IgD-negative memory B cell (primary cell): ENCODE measurements around the gene C17orf50. TPM values are rescaled to one million over a fixed set of nuclear protein-coding genes. Genes with fewer than 3 reads are reported as not detected.

Source experiments
- H3K27ac Mint-ChIP-seq, 3 donors: one replicate each; pipeline ENCODE4 v1.8.0; 2020 to 2022; ENCODE audit warnings: mild to moderate bottlenecking in 3 of 3, mixed read lengths in 3 of 3, moderate library complexity in 1 of 3
- H3K27me3 Mint-ChIP-seq: one replicate; pipeline ENCODE4 v1.8.0; 2021; ENCODE audit warnings: mixed read lengths
- H3K36me3 Mint-ChIP-seq: one replicate; pipeline ENCODE4 v1.8.0; 2020; ENCODE audit warnings: mild to moderate bottlenecking, mixed read lengths
- H3K4me1 Mint-ChIP-seq, 3 donors: one replicate each; pipeline ENCODE4 v1.8.0; 2020 to 2022; ENCODE audit warnings: mixed read lengths in 3 of 3, mild to moderate bottlenecking in 1 of 3
- H3K4me3 Mint-ChIP-seq, 4 donors: one replicate each; pipeline ENCODE4 v1.8.0; 2020 to 2022; ENCODE audit warnings: mild to moderate bottlenecking in 4 of 4, mixed read lengths in 4 of 4, moderate library complexity in 3 of 4
- H3K9me3 Mint-ChIP-seq, 3 donors: one replicate each; pipeline ENCODE4 v1.8.0; 2020 to 2021; ENCODE audit warnings: mixed read lengths in 3 of 3, mild to moderate bottlenecking in 1 of 3
- polyA plus RNA-seq: library from polyadenylated mRNA; unstranded; fragments of 300-500 nt; fragmentation: Illumina TruSeq; gene quantifications from one replicate; pipeline ENCODE4 v1.2.3, GENCODE V29; 2021

C17orf50 gene
- polyA plus RNA-seq, 1 donor from 2014 or later = not detected

DNA sequence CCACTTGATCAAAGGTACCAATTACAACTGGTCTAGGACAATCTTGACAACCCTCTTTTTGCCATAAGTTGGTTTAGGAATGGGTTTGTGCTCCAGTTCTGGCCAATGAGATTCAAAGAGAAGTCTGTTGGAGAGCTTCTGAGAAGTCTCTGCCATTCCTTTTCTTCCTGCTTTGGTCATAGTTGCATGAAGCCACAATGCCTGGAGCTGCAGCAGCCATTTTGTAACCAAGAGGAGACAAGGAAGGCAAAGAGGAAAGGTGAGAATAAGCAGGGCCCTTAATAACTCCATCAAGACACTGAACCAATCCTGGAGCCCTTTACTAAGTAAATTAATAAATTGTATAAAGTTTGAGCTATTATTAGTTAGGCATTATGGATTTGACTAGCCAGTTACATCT is 3.4 kb upstream of the C17orf50 start:
- Mint-ChIP-seq H3K4me1 (peaks cover 2 to 11% (median 7%) of the 10 kb centered on the region in 3 donors), H3K27me3 (peaks cover 1% of the 10 kb centered on the region), H3K4me3 (no peak overlapping the region), H3K27ac (no peak overlapping the region), H3K9me3 (no peaks in the 10 kb centered on the region), H3K36me3 (peaks cover 2% of the 10 kb centered on the region)

GRCh38 chr17:35761601-35762000 is 914 bp downstream of the C17orf50 start:
- H3K27me3 Mint-ChIP-seq = no peaks in the 10 kb centered on the region
- no peaks in the 10 kb centered on the region for H3K36me3 Mint-ChIP-seq
- peaks cover 0 to 6% (median 0%) of the 10 kb centered on the region in 3 donors for H3K4me1 Mint-ChIP-seq
- H3K27ac Mint-ChIP-seq = no peak overlapping the region
- no peak overlapping the region for H3K4me3 Mint-ChIP-seq
- no peaks in the 10 kb centered on the region for H3K9me3 Mint-ChIP-seq

DNA sequence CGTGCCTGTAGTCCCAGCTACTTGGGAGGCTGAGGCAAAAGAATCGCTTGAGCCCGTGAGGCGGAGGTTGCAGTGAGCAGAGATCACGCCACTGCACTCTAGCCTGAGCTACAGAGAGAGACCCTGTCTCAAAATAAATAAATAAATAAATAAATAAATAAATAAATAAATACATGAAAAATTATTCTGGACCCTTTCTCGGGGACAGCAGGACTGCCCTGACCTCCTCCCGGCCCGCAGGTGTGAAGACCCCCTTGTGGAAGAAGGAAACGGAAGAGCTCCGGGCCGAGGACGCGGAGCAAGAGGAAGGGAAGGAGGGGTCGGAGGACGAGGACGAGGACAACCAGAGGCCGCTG is 3.1 kb downstream of the C17orf50 start:
- H3K4me1 Mint-ChIP-seq = peaks cover 0 to 6% (median 6%) of the 10 kb centered on the region in 3 donors
- no peaks in the 10 kb centered on the region for H3K9me3 Mint-ChIP-seq
- no peaks in the 10 kb centered on the region for H3K27me3 Mint-ChIP-seq
- peak overlapping the region; percentile 82 to 99 (median 96) for H3K4me3 Mint-ChIP-seq
- no peak overlapping the region for H3K27ac Mint-ChIP-seq
- H3K36me3 Mint-ChIP-seq = no peaks in the 10 kb centered on the region

- Mint-ChIP-seq H3K36me3 (no peaks in the 10 kb centered on the region), H3K4me3 (peak overlapping the region; percentile 82 to 99 (median 96)), H3K4me1 (peaks cover 0 to 6% (median 6%) of the 10 kb centered on the region in 3 donors), H3K27ac (peak overlapping the region in 2 of 3 donors; percentile 51 to 95), H3K9me3 (no peaks in the 10 kb centered on the region), H3K27me3 (peaks cover 1% of the 10 kb centered on the region)
Observed at GRCh38 chr17:35764123-35764991, 3.7 kb downstream of the C17orf50 start.

DNA sequence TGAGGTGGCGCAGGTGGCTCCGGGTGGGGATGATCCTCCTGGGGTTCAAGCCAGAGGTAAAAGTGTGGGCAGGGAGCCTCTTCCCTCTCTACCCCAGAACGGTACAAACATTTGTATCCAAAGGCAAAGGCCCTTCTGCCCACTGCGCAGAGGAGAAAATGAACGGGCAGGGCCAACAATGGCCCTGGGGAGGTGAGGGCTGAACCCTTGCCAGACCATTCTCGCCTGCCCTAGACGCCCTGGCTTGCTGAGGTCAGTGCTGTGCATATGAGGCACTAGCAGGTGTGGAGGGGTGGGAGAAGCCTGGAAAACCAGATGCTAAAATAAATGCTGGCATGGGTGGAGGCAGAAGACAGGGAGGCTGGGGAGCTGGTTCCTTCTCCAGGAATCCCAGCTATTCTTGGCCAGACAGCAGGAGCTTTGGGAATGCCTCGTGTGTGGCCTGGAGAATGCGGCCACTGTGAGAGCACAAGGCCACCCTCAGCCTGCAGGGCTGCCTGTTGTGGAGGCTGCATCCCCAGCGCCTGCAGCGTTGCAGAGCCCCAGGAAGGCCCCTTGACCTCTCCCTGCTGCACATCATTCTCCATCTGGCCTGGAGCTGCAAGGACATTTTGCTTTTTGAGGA is 4.5 kb downstream of the C17orf50 start:
- H3K9me3 Mint-ChIP-seq = no peaks in the 10 kb centered on the region
- H3K27me3 Mint-ChIP-seq = peaks cover 2% of the 10 kb centered on the region
- no peaks in the 10 kb centered on the region for H3K36me3 Mint-ChIP-seq
- H3K27ac Mint-ChIP-seq = peak overlapping the region in 1 of 3 donors; percentile 95
- peaks cover 0 to 6% (median 6%) of the 10 kb centered on the region in 3 donors for H3K4me1 Mint-ChIP-seq
- H3K4me3 Mint-ChIP-seq = peak overlapping the region; percentile 82 to 99 (median 90)

GRCh38 chr17:35765756-35766488 is 5.2 kb downstream of the C17orf50 start:
- Mint-ChIP-seq H3K4me1 (peaks cover 0 to 6% (median 6%) of the 10 kb centered on the region in 3 donors), H3K36me3 (no peaks in the 10 kb centered on the region), H3K9me3 (no peaks in the 10 kb centered on the region), H3K27me3 (peaks cover 2% of the 10 kb centered on the region), H3K27ac (no peak overlapping the region), H3K4me3 (peak overlapping the region in 1 of 4 donors; percentile 84)

DNA sequence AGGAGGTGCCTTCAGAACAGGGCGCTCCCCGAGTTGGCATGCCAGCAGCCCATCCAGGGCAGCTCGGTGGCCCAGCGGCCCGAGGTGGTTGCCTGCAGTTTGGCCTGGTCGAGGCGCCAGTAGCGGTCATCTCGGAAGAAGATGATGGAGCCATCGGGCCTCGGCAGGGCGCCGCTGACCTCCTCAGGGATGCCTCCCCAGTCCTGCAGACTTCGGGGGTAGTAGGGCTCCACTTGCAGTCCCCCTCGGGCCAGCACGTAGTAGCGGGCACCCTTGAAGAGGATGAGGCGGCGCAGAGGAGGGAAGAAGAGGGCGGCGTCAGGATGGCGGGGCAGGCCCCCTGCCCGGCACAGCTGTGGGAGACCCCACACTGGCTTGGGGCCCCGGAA is 5.8 kb downstream of the C17orf50 start:
- H3K36me3 Mint-ChIP-seq = no peaks in the 10 kb centered on the region
- H3K4me3 Mint-ChIP-seq = peak overlapping the region in 1 of 4 donors; percentile 54
- peak overlapping the region in 1 of 3 donors; percentile 67 for H3K27ac Mint-ChIP-seq
- no peaks in the 10 kb centered on the region for H3K9me3 Mint-ChIP-seq
- peaks cover 0 to 6% (median 6%) of the 10 kb centered on the region in 3 donors for H3K4me1 Mint-ChIP-seq
- H3K27me3 Mint-ChIP-seq = peaks cover 2% of the 10 kb centered on the region

DNA sequence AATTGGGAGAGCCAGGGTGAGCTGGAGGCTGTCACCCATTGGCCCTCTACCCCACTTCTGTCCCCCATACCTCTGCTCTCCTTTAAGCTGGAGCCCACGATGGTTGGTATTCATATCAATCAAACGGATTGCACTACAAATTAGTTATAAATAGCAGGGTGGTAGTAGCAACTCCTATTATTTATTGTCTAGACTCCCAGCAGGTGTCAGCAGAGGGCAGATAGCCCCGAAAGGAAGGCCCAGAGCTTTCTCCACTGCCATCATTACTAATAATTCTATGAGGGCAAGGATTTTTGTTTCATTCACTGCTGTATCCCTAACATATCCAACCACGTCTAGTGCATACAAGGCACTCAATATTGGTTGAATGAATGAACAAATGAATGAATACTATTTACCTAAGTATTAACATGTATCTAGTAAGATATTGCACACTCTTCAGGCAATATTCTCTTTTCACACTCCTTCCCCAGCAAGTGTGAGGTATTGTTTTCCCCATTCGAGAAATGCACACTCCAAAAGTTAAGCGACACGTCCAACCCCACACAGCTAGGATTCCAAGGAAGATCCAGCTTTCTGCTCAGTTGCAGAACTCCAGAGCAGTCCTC is 6.3 kb downstream of the C17orf50 start:
- Mint-ChIP-seq H3K4me3 (peak overlapping the region in 1 of 4 donors; percentile 54), H3K27me3 (peaks cover 2% of the 10 kb centered on the region), H3K9me3 (no peaks in the 10 kb centered on the region), H3K4me1 (peaks cover 0 to 6% (median 6%) of the 10 kb centered on the region in 3 donors), H3K27ac (peak overlapping the region in 1 of 3 donors; percentile 67), H3K36me3 (no peaks in the 10 kb centered on the region)

- peaks cover 1 to 6% (median 6%) of the 10 kb centered on the region in 3 donors for H3K4me1 Mint-ChIP-seq
- H3K9me3 Mint-ChIP-seq = no peaks in the 10 kb centered on the region
- H3K27ac Mint-ChIP-seq = peak overlapping the region in 1 of 3 donors; percentile 53
- no peaks in the 10 kb centered on the region for H3K36me3 Mint-ChIP-seq
- H3K27me3 Mint-ChIP-seq = peaks cover 4% of the 10 kb centered on the region
- no peak overlapping the region for H3K4me3 Mint-ChIP-seq
Observed at GRCh38 chr17:35768797-35769196, 8.1 kb downstream of the C17orf50 start.

DNA sequence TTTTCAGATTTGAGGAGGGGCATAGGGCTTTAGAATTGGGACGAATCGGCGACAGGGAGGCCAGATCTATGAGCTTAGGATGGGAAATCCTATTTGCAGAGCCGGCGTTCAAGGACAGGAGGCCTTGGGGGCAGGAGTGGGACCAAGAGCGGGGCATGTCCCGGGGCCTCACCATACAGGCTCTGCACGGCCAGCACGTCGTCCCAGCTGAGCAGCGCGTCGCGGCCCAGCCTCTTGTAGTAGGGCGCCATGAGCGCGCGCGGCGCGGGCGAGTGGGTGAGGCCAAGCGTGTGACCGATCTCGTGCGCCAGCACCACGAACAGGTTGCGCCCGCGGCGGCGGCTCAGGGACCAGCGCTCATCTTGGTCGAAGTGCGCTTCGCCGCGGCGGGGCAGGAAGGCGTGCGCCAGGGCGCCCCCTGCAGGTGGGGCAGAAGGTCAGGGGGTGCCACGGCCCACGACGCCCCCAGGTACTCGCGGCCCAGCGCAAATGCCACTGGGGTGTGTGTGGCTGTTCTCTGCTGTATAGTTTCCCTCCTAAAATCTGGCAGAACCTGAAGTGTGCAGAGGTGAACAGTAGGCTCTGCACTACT is 9.3 kb downstream of the C17orf50 start:
- no peak overlapping the region for H3K27ac Mint-ChIP-seq
- H3K4me3 Mint-ChIP-seq = no peak overlapping the region
- peaks cover under 1 to 6% (median 2%) of the 10 kb centered on the region in 3 donors for H3K4me1 Mint-ChIP-seq
- H3K27me3 Mint-ChIP-seq = peaks cover 6% of the 10 kb centered on the region
- no peaks in the 10 kb centered on the region for H3K36me3 Mint-ChIP-seq
- no peaks in the 10 kb centered on the region for H3K9me3 Mint-ChIP-seq

- Mint-ChIP-seq H3K27ac (no peak overlapping the region), H3K4me3 (no peak overlapping the region), H3K4me1 (peaks cover 0 to 2% (median 0%) of the 10 kb centered on the region in 3 donors), H3K27me3 (peaks cover 10% of the 10 kb centered on the region), H3K9me3 (no peaks in the 10 kb centered on the region), H3K36me3 (no peaks in the 10 kb centered on the region)
Observed at GRCh38 chr17:35773129-35773528, 12.4 kb downstream of the C17orf50 start.

DNA sequence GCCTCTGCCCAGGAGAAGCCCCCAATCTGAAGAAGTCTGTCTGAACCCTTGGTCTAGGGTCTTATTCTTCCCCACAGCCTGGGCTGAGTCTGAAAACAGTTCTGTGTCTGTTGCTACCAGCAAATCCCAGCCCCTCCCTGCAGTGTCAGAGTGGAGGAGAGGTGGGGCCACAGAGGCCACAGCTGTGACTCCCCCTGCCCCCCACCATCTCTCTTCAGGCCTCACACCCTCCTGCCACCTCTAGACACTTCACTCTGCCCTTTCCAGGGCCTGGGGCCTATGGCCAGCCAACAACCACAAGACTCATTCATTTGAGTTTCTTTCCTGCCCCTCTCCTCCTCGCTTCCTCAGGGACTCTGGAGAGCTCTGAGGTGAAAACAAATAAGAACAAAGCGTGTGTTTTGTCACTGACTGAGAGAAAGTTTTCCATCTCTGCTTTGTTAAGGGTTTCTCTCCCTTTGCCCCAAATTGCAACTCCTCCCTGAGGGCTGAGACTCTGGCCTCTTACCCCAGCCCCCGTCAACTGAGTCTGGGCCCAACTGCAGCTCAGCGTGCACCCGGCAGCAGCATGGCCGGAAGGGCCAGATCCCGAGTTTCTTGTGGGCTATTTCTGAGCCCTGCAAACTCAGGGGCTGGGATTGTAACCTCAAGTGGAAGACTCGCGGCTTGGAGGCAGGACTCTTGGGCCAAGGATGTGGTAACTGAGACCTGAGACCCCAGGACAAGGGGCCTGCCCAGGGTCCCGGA is 13.2 kb downstream of the C17orf50 start:
- H3K4me1 Mint-ChIP-seq = peaks cover 0 to 2% (median 0%) of the 10 kb centered on the region in 3 donors
- no peaks in the 10 kb centered on the region for H3K9me3 Mint-ChIP-seq
- H3K27ac Mint-ChIP-seq = peak overlapping the region in 1 of 3 donors; percentile 17
- H3K27me3 Mint-ChIP-seq = peaks cover 11% of the 10 kb centered on the region
- no peak overlapping the region for H3K4me3 Mint-ChIP-seq
- no peaks in the 10 kb centered on the region for H3K36me3 Mint-ChIP-seq

DNA sequence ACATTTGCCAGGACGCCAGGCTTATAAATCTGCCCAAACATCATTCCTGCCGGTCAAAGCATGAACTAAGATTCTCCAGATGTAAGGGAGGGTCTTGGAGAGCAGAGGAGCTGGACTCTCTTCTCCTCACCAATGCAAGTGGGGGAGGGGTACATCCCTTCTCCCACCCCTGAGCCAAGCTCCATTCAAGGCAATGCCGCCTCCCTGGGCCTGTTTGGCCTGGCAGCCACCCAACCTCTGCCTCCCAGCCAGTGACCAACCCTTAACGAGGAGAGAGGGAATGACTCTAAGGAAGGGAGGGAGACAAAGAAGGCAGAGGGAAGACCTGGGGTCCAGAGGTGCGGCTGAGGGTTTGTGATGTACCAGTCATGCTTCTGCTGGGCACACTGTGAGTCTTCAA is 13.8 kb downstream of the C17orf50 start:
- H3K9me3 Mint-ChIP-seq = no peaks in the 10 kb centered on the region

GRCh38 chr17:35775039-35775438 is 14.4 kb downstream of the C17orf50 start:
- no peak overlapping the region for H3K4me3 Mint-ChIP-seq
- H3K27ac Mint-ChIP-seq = no peak overlapping the region
- H3K36me3 Mint-ChIP-seq = no peaks in the 10 kb centered on the region
- H3K27me3 Mint-ChIP-seq = peaks cover 9% of the 10 kb centered on the region
- peaks cover 0 to 2% (median 0%) of the 10 kb centered on the region in 3 donors for H3K4me1 Mint-ChIP-seq
- H3K9me3 Mint-ChIP-seq = no peaks in the 10 kb centered on the region

More for the DNA sequence above, 13.8 kb downstream of the C17orf50 start:
- Mint-ChIP-seq H3K4me3 (no peak overlapping the region), H3K27ac (no peak overlapping the region), H3K4me1 (peaks cover 0 to 2% (median 0%) of the 10 kb centered on the region in 3 donors), H3K36me3 (no peaks in the 10 kb centered on the region), H3K27me3 (peaks cover 9% of the 10 kb centered on the region)
